OCI-LY3 (cell line): ENCODE data around the gene APBB2.

Experiments used
- CTCF ChIP-seq: fragments of 200-600, 300-600 bp; sonication (generic); IDR thresholded peaks from 2 replicates; pipeline ENCODE4 v1.5.1; 2014; ENCODE audit warnings: antibody characterized with exemption, low read length, low read depth
- EZH2phosphoT487 ChIP-seq: fragments of 200-600 bp; shearing (Covaris generic); IDR thresholded peaks from 2 replicates; pipeline ENCODE4 v1.6.1; 2018; ENCODE audit warnings: antibody characterized with exemption, mixed run types, low read depth

DNA sequence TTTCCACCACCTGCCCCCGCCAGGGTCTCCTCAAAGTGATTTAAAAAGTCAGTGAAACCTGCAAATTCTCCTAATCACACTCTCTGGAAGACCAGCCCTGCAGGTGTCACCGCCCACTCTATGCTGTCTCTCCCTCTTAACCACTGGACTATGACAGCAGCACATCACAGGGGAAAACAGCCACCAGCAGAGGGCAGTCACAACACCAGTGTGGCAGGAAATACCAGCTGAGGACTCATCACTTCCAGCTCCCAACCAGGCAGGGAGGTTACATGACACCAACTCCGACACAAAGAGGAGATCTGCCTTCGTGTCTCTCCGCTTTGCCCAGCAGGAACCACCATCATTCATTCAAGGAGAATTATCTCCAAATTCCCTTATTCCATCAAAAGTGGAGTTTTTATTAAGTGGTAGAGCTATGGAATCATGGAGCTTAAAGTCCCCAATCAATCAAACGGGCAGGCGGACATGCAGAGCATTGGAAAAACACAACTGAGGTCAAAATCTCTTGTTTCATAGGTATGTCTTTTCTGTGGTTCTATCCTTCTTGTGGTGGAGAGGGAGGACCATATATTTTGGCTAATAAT is 373.3 kb downstream of the APBB2 start:
- TF ChIP-seq CTCF = peak; percentile 90
- no peak for TF ChIP-seq EZH2phosphoT487
